IPS-NIHi11 (cell line): ENCODE data around the gene MTA3.
"Not testable (repeated sequence)": the region's sequence is repeated elsewhere in the genome, so short reads cannot be mapped to it uniquely, and the experiment has no call there.

ENCODE experiments used
- DNase-seq: peaks from one replicate; pipeline ENCODE4 v3.0.0; 2012; ENCODE audit warnings: mixed read lengths, low spot score

MTA3 gene

GRCh38 chr2:42567364-42567763, 1.1 kb upstream of the MTA3 start:
- no peak for DNase-seq

DNA sequence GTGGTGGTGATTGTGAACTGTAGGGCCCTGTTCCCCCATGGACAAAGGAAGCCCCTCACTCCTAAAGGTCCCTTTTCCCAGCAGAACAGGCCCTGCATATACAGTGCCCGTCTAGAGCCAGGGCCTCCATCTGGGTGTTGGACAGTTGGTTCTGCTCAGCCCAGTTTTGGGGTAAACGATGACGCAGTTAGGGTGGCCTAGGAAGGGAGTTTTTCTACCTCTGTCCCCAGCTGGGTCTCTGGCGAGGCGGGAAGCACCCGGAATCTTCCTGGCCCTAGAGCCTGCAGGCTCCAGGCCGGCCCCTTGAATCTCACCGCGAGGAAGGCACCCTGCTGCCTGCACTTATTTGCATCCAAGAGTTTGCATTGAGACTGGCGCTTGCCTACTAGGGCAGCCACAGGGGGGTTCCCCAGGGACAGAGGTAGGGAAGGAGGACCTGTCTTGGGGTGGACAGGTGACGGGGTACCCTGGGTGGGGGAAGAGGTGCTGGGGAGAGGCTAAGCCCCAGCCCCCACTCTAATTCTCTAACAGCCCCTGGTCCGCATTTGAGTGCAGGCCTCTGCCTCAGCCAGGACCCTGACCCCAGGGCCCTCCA, 529 bp upstream of the MTA3 start:
- peak; percentile 73 for DNase-seq

GRCh38 chr2:42569116-42569711, 782 bp downstream of the MTA3 start:
- peak; percentile 42 for DNase-seq

GRCh38 chr2:42569883-42570282, 1.5 kb downstream of the MTA3 start:
- DNase-seq: no peak

DNA sequence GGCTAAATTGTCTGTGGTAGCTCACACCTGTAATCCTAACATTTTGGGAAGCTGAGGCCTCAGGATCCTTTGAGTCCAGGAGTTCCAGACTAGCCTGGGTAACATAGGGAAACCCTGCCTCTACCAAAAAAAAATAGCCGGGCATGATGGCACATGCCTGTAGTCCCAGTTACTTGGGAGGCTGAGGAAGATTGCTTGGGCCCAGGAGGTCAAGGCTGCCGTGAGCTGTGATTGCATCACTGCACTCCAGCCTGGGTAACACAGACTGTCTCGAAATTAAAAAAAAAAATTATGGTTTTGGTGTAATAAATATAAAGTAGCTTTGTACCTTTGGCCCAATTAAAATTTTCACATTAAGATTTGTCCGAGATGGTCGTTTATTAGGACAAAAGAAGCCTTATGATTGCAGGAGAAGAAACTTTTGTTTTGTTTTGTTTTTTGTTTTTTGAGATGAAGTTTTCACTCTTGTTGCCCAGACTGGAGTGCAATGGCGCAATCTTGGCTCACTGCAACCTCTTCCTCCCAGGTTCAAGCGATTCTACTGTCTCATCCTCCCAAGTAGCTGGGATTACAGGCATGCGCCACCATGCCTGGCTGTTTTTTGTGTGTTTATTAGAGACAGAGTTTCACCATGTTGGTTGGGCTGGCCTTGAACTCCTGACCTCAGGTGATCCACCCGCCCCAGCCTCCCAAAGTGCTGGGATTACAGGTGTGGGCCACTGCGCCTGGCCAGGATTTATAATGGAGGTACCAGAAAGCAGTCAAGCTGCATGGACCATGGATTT, 4.1 kb downstream of the MTA3 start:
- DNase-seq: no peak

GRCh38 chr2:42573256-42573655, 4.8 kb downstream of the MTA3 start:
- no peak for DNase-seq

DNA sequence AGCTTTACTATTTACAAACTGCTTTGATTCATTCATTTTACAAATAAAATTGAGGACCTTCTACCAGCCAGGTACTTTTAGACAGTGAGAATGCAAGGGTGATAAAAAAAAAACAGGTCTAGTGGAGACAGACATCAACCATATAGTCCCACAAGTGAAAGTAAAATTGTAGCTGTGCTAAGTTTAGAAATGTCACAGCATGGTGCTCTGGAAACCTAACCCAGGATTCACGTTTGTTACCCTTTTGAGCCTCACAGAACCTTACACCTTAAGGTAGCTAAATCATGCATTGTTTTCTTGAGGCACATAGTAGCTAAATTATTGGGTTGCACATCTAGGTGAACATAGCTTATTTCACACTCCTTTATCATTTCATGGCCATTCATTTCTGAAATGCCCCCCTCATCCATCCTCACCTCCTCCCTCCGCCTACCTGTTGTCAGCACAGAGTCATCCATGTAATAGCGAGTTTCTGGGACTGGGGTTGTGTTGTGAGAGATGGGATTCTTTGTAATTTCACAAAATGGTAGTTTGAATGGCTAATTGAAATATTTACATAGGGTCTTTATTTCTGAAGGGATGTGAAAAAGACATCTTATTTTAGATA, 7.1 kb downstream of the MTA3 start:
- DNase-seq: no peak

- no peak for DNase-seq
These were observed 10.2 kb downstream of the MTA3 start for GRCh38 chr2:42578621-42579020.

GRCh38 chr2:42581257-42581656, 12.8 kb downstream of the MTA3 start:
- no peak for DNase-seq

GRCh38 chr2:42584628-42585027, 16.2 kb downstream of the MTA3 start:
- not testable (repeated sequence) for DNase-seq

- DNase-seq: no peak
These were observed 17.3 kb downstream of the MTA3 start for GRCh38 chr2:42585779-42586178.

DNA sequence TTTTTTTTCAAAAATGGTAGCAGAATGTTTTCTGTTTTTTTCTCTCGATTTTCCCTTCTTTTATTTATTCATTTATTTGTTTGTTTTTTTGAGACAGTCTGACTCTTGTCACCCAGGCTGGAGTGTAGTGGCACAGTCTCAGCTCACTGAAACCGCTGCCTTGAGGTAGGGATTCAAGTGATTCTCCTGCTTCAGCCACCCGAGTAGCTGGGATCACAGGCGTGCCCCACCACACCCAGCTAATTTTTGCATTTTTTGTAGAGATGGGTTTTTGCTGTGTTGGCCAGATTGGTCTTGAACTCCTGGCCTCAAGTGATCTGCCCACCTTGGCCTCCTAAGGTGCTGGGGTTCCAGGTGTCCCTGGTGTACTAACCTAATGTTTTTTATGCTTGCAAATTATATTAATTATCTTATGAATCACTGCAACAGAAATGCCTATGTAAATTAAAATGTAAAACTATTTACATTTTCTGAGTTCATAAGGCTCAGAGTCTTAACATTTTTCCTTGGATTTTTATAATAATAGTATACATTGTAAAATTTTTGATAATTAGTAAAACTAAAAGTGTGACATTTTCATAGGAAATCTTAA, 19.2 kb downstream of the MTA3 start:
- DNase-seq: no peak

GRCh38 chr2:42588121-42588520, 19.7 kb downstream of the MTA3 start:
- no peak for DNase-seq

- DNase-seq: no peak
These were observed 21.7 kb downstream of the MTA3 start for GRCh38 chr2:42590176-42590575.

DNA sequence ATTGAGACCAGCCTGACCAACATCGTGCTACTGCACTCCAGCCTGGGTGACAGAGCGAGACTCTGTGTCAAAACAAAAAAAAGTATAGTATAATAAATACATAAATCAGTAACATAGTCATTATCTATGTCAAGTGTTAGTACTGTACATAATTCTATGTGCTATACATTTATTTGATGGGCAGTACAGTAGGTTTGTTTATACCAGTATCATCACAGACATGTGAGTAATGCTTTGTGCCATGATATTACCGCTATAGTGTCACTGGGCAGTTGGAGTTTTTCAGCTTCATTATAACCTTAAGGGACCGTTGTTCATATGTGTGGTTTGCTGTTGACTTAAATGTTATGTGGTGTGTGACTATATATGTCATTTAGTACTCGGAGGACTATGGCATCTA, 24.9 kb downstream of the MTA3 start:
- no peak for DNase-seq

DNA sequence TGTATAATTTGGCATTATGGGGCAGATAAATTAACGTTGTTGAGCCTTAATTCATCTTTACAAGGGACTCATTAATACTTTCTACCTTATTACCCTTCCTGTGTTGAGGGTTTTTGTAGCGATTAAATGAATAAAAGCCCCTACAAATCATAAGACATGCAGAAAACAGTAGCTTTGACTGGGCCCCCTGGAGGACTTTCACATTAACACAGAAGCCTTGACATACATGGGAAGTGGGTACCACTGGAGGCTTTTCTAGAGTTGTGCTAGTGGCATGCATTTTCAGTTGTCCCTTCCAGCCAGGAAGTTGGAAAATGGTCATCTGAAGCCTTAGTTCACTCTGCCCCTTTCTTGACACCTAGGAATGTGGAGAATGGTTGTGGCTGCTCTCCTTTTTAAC, 30.2 kb downstream of the MTA3 start:
- peak; percentile 19 for DNase-seq

- no peak for DNase-seq
These were observed 32.6 kb downstream of the MTA3 start for GRCh38 chr2:42601076-42601475.

DNA sequence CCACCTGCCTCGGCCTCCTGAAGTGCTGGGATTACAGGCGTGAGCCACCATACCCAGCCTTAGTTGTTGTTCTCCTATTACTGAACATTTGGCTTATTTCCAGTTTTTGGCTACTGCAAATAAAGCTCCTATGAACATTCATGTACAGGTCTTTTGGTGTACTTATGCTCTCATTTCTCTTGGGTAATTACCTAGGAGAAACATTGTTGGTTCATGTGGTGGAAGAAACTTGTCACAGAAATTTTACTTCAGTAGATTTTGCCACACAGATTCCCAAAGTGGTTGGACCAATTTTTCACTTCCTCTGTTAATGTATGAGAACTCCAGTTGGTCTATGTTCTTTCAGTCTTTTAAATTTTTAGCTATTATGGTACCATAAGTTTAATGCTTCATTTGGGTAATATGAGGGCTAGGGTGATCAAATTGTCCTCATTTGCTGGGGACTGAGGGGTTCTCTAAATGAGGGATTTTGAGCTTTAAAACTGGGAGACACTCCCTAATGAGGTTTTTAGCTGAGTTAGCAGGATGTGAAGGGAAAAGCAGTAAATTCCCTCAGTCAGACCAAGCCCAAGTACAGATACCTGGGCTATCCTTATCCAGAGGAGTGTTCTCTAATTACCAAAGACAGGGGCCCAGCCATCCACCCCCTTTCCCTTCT, 33.9 kb downstream of the MTA3 start:
- no peak for DNase-seq

DNA sequence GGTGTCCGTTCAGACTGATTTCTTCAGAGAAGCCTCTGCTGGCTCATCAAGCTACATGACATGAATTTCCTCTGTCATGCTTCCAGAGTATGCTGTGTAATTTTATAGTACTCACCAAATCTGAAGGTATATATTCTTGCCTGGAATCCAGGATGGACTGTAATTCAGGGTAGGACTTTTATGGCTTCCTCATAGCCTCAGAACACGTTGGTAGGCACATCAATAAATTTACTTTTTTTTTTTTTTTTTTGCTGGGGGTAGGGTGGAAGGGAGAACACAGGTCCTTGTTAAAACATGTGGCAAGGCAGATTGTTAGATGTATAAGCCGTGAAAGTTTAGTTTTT, 34.4 kb downstream of the MTA3 start:
- no peak for DNase-seq

GRCh38 chr2:42604341-42604867, 36.0 kb downstream of the MTA3 start:
- DNase-seq: not testable (repeated sequence)

- DNase-seq: not testable (repeated sequence)
These were observed 37.7 kb downstream of the MTA3 start for GRCh38 chr2:42606166-42606565.

DNA sequence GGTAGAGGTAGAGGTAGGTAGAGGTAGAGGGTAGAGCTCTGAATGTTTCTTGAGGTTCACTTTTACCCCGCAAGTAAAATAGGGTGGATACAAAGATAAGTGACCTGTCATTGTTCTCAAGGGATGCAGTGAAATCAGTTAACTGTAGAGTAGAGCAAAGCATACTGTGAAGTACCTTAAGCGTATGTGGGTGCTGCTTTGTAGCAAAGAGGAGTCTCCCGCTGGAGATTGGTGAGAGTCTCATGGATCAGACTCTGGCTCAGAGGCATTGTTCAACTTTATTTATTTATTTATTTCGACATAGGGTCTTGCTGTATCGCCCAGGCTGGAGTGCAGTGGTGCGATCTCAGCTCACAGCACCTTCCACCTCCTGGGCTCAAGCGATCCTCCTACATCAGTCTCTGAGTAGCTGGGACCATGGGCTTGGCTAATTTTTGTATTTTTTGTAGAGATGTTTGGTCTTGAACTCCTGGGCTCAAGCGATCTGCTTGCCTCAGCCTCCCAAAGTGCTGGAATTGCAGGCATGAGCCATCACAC, 38.7 kb downstream of the MTA3 start:
- DNase-seq: no peak
